A673 (cell line): Measurements from ENCODE around the gene SDC1. TPM values are rescaled to one million over a fixed set of nuclear protein-coding genes. Genes with fewer than 3 reads are reported as not detected.

Experiments
- BruUV-seq: library from RNA; stranded (reverse); fragments of 400-500 nt; replicated peaks from 2 replicates; lab custom pipeline; 2021; lab: Mats Ljungman, UMichigan
- CTCF ChIA-PET: fragments of 300-600 bp; sonication (Branson Sonifier 250); formaldehyde crosslinking; loops from one replicate; lab custom pipeline; 2022; ENCODE audit warnings: antibody characterized with exemption; lab: Charles Lee
- POLR2A ChIA-PET: fragments of 300-600 bp; sonication (Branson Sonifier 250); formaldehyde crosslinking; loops from one replicate; lab custom pipeline; 2022; ENCODE audit warnings: antibody characterized with exemption; ENCODE audit not compliant: low non-redundant PET; lab: Charles Lee
- DNase-seq: peaks from one replicate; pipeline ENCODE4 v3.0.0-alpha.2; 2015; ENCODE audit warnings: low spot score
- H3K27ac ChIP-seq: fragments of 200-600 bp; sonication (generic); 2 replicates; pipeline ENCODE4 v1.5.1; 2016; ENCODE audit warnings: mixed run types, low read depth, mild to moderate bottlenecking, mixed read lengths, antibody characterized with exemption, low read length; ENCODE audit not compliant: poor library complexity, severe bottlenecking
- H3K27me3 ChIP-seq: fragments of 200-600 bp; sonication (generic); replicated peaks from 2 replicates; pipeline ENCODE4 v1.6.1; 2017; ENCODE audit warnings: mixed run types, low read depth, mild to moderate bottlenecking, mixed read lengths, antibody characterized with exemption, low read length; ENCODE audit not compliant: insufficient read depth, poor library complexity
- H3K36me3 ChIP-seq: fragments of 200-600 bp; sonication (generic); 2 replicates; pipeline ENCODE4 v1.6.1; 2016; ENCODE audit warnings: mixed run types, mild to moderate bottlenecking, mixed read lengths, antibody characterized with exemption, low read length; ENCODE audit not compliant: insufficient read depth, poor library complexity, severe bottlenecking
- H3K4me1 ChIP-seq: fragments of 200-600 bp; sonication (generic); 2 replicates; pipeline ENCODE4 v1.6.1; 2017; ENCODE audit warnings: mixed run types, mild to moderate bottlenecking, mixed read lengths, antibody characterized with exemption, low read length; ENCODE audit not compliant: insufficient read depth, poor library complexity, severe bottlenecking
- H3K4me3 ChIP-seq: fragments of 200-600 bp; sonication (generic); 2 replicates; pipeline ENCODE4 v1.5.1; 2016; ENCODE audit warnings: low read depth, mixed run types, mild to moderate bottlenecking, mixed read lengths, low read length; ENCODE audit not compliant: poor library complexity, severe bottlenecking
- H3K9me3 ChIP-seq: fragments of 200-600 bp; sonication (generic); 2 replicates; pipeline ENCODE4 v1.6.1; 2016; ENCODE audit warnings: mixed run types, low read depth, mild to moderate bottlenecking, mixed read lengths, antibody characterized with exemption, low read length; ENCODE audit not compliant: poor library complexity, severe bottlenecking
- EZH2 ChIP-seq: fragments of 200-600 bp; sonication (generic); IDR thresholded peaks from 2 replicates; pipeline ENCODE4 v1.6.1; 2017; ENCODE audit warnings: borderline replicate concordance, low read depth, mild to moderate bottlenecking, mixed read lengths, antibody characterized with exemption, low read length; ENCODE audit not compliant: poor library complexity, severe bottlenecking
- intact Hi-C: fragments of 100-400 bp; cut with micrococcal nuclease; formaldehyde crosslinking; loops from one replicate; pipeline ENCODE4 v1.10.0; 2022; ENCODE audit not compliant: unreplicated experiment
- total RNA-seq: library from RNA; stranded (reverse); gene quantifications from 2 replicates; pipeline ENCODE4 v1.2.3, GENCODE V29; 2021
- TF ChIP-seq, protein P1 (sequence below): fragments of 300-800, 200-600 bp; sonication (generic); conservative IDR thresholded peaks from 2 replicates; pipeline ENCODE4 v1.5.1; 2017; ENCODE audit warnings: low read depth, mild to moderate bottlenecking, antibody characterized with exemption, low read length, moderate library complexity, mixed read lengths

SDC1 gene
- total RNA-seq, 1 experiment from 2014 or later = 1.4 TPM

DNA sequence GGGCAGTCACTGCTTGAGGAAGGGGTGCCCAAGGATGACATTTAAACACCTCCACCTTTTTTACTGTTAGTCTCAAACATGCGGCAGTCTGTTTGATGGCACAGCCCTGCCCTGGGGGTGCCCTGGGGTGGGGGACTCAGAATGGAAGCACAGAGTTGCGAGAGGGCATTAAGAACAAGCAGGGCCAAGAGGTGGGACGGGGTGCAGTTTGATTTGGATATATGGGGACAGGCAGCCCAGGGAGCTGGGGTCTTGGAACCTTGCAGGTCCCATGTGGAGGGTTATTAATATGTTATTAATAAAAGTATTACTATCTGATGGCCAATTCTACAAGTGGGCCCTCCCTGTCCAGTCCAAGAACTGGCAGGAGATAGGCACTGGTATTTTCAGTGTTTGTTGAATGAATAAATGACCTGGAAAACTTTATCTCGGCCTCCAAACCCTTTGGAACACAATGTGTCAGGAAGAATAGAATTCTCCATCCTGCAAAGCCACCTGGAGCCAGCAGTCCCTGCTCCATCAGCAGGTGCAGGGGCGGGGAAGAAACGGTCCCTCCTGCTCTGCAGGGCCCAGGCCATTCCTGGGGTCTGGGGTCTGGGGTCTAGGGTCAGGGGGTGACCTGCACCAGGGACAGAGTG is 25.2 kb downstream of the SDC1 start:
- CTCF ChIA-PET = no interaction called here
- TF ChIP-seq, protein P1, sequence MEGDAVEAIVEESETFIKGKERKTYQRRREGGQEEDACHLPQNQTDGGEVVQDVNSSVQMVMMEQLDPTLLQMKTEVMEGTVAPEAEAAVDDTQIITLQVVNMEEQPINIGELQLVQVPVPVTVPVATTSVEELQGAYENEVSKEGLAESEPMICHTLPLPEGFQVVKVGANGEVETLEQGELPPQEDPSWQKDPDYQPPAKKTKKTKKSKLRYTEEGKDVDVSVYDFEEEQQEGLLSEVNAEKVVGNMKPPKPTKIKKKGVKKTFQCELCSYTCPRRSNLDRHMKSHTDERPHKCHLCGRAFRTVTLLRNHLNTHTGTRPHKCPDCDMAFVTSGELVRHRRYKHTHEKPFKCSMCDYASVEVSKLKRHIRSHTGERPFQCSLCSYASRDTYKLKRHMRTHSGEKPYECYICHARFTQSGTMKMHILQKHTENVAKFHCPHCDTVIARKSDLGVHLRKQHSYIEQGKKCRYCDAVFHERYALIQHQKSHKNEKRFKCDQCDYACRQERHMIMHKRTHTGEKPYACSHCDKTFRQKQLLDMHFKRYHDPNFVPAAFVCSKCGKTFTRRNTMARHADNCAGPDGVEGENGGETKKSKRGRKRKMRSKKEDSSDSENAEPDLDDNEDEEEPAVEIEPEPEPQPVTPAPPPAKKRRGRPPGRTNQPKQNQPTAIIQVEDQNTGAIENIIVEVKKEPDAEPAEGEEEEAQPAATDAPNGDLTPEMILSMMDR = no peak
- TF ChIP-seq EZH2 = no peak
- no TSS peak for BruUV-seq
- POLR2A ChIA-PET = no interaction called here
- DNase-seq = no peak
- H3K9me3 ChIP-seq = no peaks in the 10 kb centered on the region
- no peak overlapping the region for H3K27ac ChIP-seq
- H3K36me3 ChIP-seq = no peaks in the 10 kb centered on the region
- H3K4me3 ChIP-seq = no peak overlapping the region
- no peaks in the 10 kb centered on the region for H3K4me1 ChIP-seq
- intact Hi-C loops = no loop called here
- H3K27me3 ChIP-seq = no peaks in the 10 kb centered on the region

DNA sequence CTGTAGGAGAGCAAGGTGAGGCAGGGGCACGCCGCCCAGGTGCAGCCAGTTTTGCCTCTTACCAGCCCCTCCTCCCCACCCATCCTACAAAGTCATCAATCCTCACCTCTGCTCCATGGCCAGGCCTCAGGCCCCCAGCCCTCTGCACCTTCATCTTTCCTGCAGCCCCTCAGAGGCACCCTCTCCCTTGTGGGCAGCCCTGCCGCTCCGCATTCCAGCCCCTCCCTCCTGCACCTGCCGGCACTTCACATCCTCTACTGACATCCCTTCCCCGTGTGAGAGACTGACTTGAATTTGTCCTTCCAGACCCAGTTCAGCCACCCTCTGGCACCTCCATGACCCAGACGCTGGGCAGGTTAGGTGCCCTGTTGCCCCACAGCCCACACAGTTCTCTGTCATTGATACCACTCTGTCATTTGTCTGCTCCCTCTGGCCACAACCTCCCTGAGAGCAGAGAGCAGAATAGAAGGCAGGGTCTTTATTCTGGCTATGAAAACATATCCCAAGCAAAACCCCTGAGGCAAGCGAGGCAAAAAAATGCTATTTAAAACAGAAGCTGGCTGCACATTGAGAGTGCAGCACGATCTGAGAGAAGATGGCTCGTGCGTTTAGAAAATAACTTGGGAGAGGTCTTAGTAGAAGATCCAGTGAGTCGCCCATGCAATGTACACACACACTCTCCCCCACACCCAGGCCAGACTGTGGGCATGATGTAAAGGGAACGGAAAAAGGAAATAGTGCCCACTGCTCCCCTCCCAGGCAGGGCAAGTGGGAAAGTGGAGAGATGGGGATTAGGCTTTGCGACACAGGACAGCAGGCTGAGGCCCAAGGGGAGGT is 25.9 kb downstream of the SDC1 start:
- no peaks in the 10 kb centered on the region for H3K4me1 ChIP-seq
- CTCF ChIA-PET = no interaction called here
- BruUV-seq = no TSS peak
- POLR2A ChIA-PET = no interaction called here
- H3K36me3 ChIP-seq = no peaks in the 10 kb centered on the region
- no peak for DNase-seq
- no peaks in the 10 kb centered on the region for H3K9me3 ChIP-seq
- no peaks in the 10 kb centered on the region for H3K27me3 ChIP-seq
- TF ChIP-seq, protein P1 = no peak
- no peak for TF ChIP-seq EZH2
- no peak overlapping the region for H3K4me3 ChIP-seq
- no peak overlapping the region for H3K27ac ChIP-seq
- intact Hi-C loops = no loop called here

DNA sequence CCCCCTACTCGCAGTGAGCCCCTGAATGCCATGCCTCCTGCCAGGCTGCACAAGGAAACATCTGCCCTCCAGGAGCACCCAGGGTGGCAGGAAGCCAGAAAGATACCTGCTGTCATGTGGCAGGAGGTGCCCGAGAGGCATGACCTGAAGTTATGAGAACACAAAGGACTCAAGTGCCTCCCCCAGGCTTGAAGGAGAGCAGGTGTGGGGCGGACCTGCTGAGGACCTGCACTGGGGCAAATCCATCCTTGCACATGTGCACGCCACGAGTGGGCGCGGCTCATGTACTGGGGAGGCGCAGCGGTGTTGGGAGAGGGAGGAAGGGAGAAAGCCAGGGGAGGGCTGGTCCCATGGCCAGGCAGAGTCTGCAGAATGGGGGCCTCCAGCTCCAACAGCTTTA is 26.9 kb downstream of the SDC1 start:
- H3K27me3 ChIP-seq = no peaks in the 10 kb centered on the region
- no peaks in the 10 kb centered on the region for H3K4me1 ChIP-seq
- no peak overlapping the region for H3K27ac ChIP-seq
- TF ChIP-seq, protein P1 = no peak
- no peak for TF ChIP-seq EZH2
- no peaks in the 10 kb centered on the region for H3K36me3 ChIP-seq
- intact Hi-C loops = no loop called here
- DNase-seq = no peak
- no peaks in the 10 kb centered on the region for H3K9me3 ChIP-seq
- POLR2A ChIA-PET = no interaction called here
- BruUV-seq = no TSS peak
- CTCF ChIA-PET = no interaction called here
- H3K4me3 ChIP-seq = no peak overlapping the region
